GM19193 (cell line): Measurements from ENCODE around the gene MBIP.

ENCODE experiments used
- POLR2A ChIP-seq: IDR thresholded peaks from 4 replicates; pipeline ENCODE4 v1.6.1; 2011; ENCODE audit not compliant: insufficient read depth, insufficient read length; ENCODE audit errors: extremely low read depth

MBIP gene

GRCh38 chr14:36288496-36288895 is 31.9 kb downstream of the MBIP start:
- TF ChIP-seq POLR2A = no peak

GRCh38 chr14:36284971-36285595 is 35.4 kb downstream of the MBIP start:
- no peak for TF ChIP-seq POLR2A

GRCh38 chr14:36281309-36281708 is 39.1 kb downstream of the MBIP start:
- no peak for TF ChIP-seq POLR2A

GRCh38 chr14:36279306-36280190 is 40.9 kb downstream of the MBIP start:
- no peak for TF ChIP-seq POLR2A

GRCh38 chr14:36275741-36276140 is 44.7 kb downstream of the MBIP start:
- no peak for TF ChIP-seq POLR2A

GRCh38 chr14:36271939-36272907 is 48.2 kb downstream of the MBIP start:
- no peak for TF ChIP-seq POLR2A

- no peak for TF ChIP-seq POLR2A
Measured at GRCh38 chr14:36271222-36271621, 49.2 kb downstream of the MBIP start.

- no peak for TF ChIP-seq POLR2A
Measured at GRCh38 chr14:36270191-36270590, 50.2 kb downstream of the MBIP start.

GRCh38 chr14:36268121-36268520 is 52.3 kb downstream of the MBIP start:
- TF ChIP-seq POLR2A = no peak

GRCh38 chr14:36264595-36264994 is 55.8 kb downstream of the MBIP start:
- TF ChIP-seq POLR2A = no peak

- no peak for TF ChIP-seq POLR2A
Measured at GRCh38 chr14:36264107-36264506, 56.3 kb downstream of the MBIP start.

GRCh38 chr14:36260970-36261640 is 59.3 kb downstream of the MBIP start:
- TF ChIP-seq POLR2A = no peak

GRCh38 chr14:36258241-36258640 is 62.2 kb downstream of the MBIP start:
- TF ChIP-seq POLR2A = no peak

GRCh38 chr14:36256126-36256801 is 64.2 kb downstream of the MBIP start:
- no peak for TF ChIP-seq POLR2A
